NCI-H1417 (cell line): Measurements from ENCODE around the gene EPHA8.

Experiments
- DNase-seq, 3 experiments: peaks; one replicate each; lab custom pipeline; 2025; lab: John Stamatoyannopoulos, UW

The EPHA8 gene

GRCh38 chr1:22562584-22563583 lies at the start of gene EPHA8:
EPHA8 (plus strand) TSS chr1:22563489; CDS start chr1:22563636, 147 bp downstream.
- peak in 2 of 3 experiments; percentile 23 to 24 for DNase-seq

GRCh38 chr1:22516906-22517571 lies 46.2 kb upstream of the EPHA8 start:
- DNase-seq, result no peak

- DNase-seq, result peak in 2 of 3 experiments; percentile 51 to 60
Observed at GRCh38 chr1:22517956-22518355, 45.3 kb upstream of the EPHA8 start.

- DNase-seq, result peak in 2 of 3 experiments; percentile 49 to 77
Observed at GRCh38 chr1:22518379-22518778, 44.9 kb upstream of the EPHA8 start.

GRCh38 chr1:22520871-22521270 lies 42.4 kb upstream of the EPHA8 start:
- DNase-seq, result no peak

- DNase-seq, result peak in 1 of 3 experiments; percentile 5
Observed at GRCh38 chr1:22521692-22522091, 41.6 kb upstream of the EPHA8 start.

- no peak for DNase-seq
Observed at GRCh38 chr1:22522221-22522743, 41.0 kb upstream of the EPHA8 start.

- peak in 1 of 3 experiments; percentile 28 for DNase-seq
Observed at GRCh38 chr1:22524481-22524880, 38.8 kb upstream of the EPHA8 start.

- no peak for DNase-seq
Observed at GRCh38 chr1:22525211-22525610, 38.1 kb upstream of the EPHA8 start.

GRCh38 chr1:22525646-22526045 lies 37.6 kb upstream of the EPHA8 start:
- no peak for DNase-seq

GRCh38 chr1:22526098-22526497 lies 37.2 kb upstream of the EPHA8 start:
- DNase-seq, result no peak

- DNase-seq, result no peak
Observed at GRCh38 chr1:22526677-22527076, 36.6 kb upstream of the EPHA8 start.

GRCh38 chr1:22527122-22527521 lies 36.2 kb upstream of the EPHA8 start:
- peak in 1 of 3 experiments; percentile 86 for DNase-seq

GRCh38 chr1:22527555-22528296 lies 35.6 kb upstream of the EPHA8 start:
- DNase-seq, result peak; percentile 41 to 97 (median 91)

- DNase-seq, result no peak
Observed at GRCh38 chr1:22528451-22528850, 34.8 kb upstream of the EPHA8 start.

GRCh38 chr1:22529901-22530621 lies 33.2 kb upstream of the EPHA8 start:
- DNase-seq, result no peak

GRCh38 chr1:22530715-22531114 lies 32.6 kb upstream of the EPHA8 start:
- DNase-seq, result no peak

GRCh38 chr1:22531251-22531650 lies 32.0 kb upstream of the EPHA8 start:
- DNase-seq, result no peak

GRCh38 chr1:22533244-22533895 lies 29.9 kb upstream of the EPHA8 start:
- DNase-seq, result peak in 2 of 3 experiments; percentile 48 to 78

GRCh38 chr1:22534951-22535350 lies 28.3 kb upstream of the EPHA8 start:
- no peak for DNase-seq

- DNase-seq, result no peak
Observed at GRCh38 chr1:22535399-22535798, 27.9 kb upstream of the EPHA8 start.
